SHP77 (cell line): ENCODE data around the gene WWOX.
"Not testable (repeated sequence)": the region's sequence is repeated elsewhere in the genome, so short reads cannot be mapped to it uniquely, and the experiment has no call there.

Experiments
- DNase-seq, 2 experiments: peaks; one replicate each; lab custom pipeline; 2025; lab: John Stamatoyannopoulos, UW

Gene WWOX

GRCh38 chr16:78686601-78687000 lies 587.1 kb downstream of the WWOX start:
- DNase-seq, result no peak

GRCh38 chr16:78689028-78689427 lies 589.6 kb downstream of the WWOX start:
- DNase-seq, result peak; percentile 14 to 45

DNA sequence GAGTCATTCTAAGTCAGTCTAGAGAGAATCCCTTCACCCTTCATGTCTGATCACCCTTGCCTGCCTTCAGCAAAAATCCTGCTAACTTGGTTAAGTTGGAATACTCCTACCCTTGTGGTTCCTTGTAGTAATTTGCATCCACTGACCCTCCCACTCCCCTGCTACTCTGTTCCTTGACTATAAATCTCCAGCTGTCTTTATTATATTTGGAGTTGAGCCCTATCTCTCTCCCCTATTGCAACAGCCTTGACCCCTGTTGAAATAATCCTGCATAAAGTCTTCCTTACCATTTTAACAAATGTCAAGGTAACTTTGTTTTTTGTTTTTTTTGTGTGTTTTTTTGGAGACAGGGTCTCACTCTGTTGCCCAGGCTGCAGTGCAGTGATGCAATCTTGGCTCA lies 590.1 kb downstream of the WWOX start:
- DNase-seq, result no peak

- DNase-seq, result no peak
Observed at GRCh38 chr16:78690510-78690909, 591.1 kb downstream of the WWOX start.

GRCh38 chr16:78691746-78692145 lies 592.3 kb downstream of the WWOX start:
- not testable (repeated sequence) for DNase-seq

DNA sequence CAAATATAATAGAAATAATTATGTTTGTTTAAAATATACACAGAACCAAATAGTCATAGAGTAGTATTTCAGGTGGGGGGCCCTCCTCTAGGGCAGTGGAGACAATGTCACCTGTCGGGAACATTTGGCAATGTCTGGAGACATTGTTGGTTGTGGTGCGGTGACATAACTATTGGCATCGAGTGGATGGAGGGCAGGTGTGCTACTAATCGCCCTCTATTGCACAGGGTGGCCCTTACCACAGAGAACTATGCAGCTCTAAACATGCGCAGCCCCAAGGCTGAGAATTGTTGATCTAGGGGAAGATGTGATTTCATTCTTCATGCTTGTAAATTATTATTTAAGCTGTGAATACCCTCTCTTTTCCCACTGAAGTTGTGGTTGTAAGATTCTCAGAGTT lies 594.0 kb downstream of the WWOX start:
- peak in 1 of 2 experiments; percentile 12 for DNase-seq

GRCh38 chr16:78694414-78694813 lies 595.0 kb downstream of the WWOX start:
- no peak for DNase-seq

DNA sequence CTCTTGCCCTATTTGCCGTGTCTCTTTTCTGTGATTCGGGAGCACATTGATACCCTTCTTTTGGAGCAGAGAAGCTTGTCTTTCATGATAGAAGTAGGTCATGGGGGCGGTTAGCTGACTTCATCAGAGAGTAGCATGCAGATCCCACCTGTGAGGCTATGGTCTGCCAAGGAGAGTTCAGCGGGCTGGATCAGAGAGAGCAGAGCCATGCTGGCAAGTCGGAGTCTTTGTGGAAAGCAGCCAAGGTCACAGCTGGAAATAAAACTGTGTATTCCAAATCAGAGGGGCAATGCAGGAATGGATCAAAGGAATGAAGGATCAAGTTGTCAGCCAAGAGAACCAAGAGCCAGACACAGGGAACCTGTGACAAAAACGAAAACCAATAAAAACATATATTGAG lies 595.9 kb downstream of the WWOX start:
- no peak for DNase-seq

DNA sequence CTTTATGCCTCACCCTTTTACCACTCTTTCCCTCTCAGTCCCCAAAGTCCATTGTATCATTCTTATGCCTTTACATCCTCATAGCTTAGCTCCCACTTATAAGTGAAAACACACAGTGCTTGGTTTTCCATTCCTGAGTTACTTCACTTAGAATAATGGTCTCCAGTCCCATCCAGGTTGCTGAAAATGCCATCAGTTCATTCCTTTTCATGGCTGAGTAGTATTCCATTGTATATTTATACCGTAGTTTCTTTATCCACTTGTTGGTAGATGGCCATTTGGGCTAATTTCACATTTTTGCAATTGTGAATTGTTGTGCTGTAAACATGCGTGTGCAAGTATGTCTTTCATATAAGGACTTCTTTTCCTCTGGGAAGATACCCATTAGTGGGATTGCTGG lies 597.3 kb downstream of the WWOX start:
- DNase-seq, result no peak

GRCh38 chr16:78697426-78697825 lies 598.0 kb downstream of the WWOX start:
- DNase-seq, result no peak

- DNase-seq, result no peak
Observed at GRCh38 chr16:78703936-78704335, 604.5 kb downstream of the WWOX start.

- DNase-seq, result no peak
Observed at GRCh38 chr16:78704416-78704815, 605.0 kb downstream of the WWOX start.

DNA sequence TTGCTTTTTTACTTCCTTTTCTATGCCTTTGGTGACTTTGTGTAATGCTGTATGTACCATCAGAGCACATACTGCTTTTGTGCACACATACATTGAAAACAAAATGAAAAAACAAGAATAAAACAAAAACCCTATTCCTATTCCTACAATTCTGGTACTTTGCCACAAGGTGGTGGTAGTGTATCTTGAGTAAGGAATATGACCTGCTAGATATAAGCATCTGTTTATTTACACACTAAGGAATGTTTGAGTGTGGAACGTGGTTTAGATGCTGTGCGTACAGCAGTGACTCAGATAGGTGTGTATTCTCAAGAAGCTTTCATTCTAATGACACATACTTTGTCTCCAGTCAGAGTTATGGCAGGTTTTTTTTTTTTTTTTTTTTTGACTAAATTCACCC lies 606.2 kb downstream of the WWOX start:
- DNase-seq, result peak in 1 of 2 experiments; percentile 6

- no peak for DNase-seq
Observed at GRCh38 chr16:78706637-78707036, 607.2 kb downstream of the WWOX start.

- no peak for DNase-seq
Observed at GRCh38 chr16:78709137-78709884, 609.9 kb downstream of the WWOX start.

DNA sequence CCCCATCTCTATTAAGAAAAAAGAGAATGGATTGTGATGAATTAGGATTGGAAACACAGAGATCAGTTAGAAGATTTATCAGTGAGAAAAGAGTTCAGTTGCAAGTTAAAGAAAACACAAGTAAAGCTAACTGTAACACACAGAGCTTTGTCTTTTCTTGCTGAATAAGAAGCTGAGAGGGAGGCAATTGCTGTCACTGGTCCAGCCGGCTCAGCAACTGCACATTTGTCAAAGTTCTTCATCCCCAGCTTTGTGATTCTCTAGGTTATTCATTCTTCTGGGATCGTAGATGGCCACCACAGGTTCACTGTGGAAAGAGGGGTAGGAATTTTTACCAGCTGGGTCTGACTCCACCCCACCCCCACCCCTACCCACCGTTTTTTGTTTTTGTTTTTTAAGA lies 615.7 kb downstream of the WWOX start:
- DNase-seq, result no peak

- no peak for DNase-seq
Observed at GRCh38 chr16:78715673-78716072, 616.2 kb downstream of the WWOX start.

GRCh38 chr16:78718141-78718540 lies 618.7 kb downstream of the WWOX start:
- DNase-seq, result no peak

DNA sequence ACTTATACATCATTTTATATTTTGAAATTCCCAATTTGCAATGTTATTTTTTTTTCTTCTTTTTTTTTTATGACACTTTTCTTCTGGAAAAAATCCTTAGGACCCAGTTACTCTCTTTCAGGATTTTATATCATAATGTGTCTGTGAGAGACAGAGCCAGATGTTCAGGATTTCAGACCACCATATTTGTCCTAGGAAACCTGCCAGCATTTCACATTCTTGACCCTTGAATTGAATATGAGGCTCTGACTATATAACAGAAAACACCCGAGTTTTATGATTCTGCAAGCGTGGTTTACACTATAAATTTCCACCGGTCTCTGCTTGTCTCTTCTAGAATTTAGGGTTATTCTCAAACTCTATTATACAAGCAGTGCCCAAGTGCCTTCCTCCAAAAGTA lies 621.0 kb downstream of the WWOX start:
- DNase-seq, result no peak

DNA sequence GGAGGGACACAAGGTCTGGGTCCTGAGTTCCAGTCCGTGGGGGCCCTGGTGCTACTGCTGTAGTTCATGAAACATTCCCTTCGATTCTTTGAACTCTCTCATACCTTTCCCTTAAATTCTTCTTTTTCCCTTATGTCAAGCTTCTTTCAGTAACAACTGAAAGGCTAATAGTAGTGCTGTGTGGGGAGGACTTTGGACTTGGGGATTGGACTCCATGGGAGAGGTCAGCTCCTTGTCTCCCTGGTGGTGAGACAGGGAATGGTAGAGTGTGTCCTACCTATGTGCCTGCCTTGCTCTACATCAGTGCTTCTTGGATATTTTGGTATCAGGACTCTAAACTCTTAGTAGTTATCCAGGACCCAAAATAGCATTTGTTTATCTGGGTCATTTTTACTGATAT lies 628.1 kb downstream of the WWOX start:
- DNase-seq, result no peak

DNA sequence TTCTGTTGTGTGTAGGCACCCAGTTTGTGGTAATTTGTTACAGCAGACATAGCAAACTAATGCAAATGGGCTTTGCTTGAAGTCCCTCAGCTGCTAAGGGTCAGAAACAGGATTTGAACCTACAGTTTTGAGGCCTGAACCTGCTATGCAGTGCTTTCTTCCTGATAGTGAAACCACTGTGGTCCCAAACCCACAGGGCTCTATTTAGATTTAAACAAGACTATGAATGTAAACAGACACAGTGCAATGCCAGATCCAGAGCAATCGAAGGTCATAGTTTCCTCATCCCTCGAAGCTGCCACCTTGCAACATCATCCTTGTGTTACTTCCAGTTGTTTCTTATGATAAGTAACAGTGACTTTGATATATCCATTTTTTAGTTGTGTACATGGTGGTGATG lies 630.2 kb downstream of the WWOX start:
- no peak for DNase-seq

- DNase-seq, result no peak
Observed at GRCh38 chr16:78731785-78732184, 632.3 kb downstream of the WWOX start.

GRCh38 chr16:78732696-78733095 lies 633.2 kb downstream of the WWOX start:
- no peak for DNase-seq

GRCh38 chr16:78735337-78735736 lies 635.9 kb downstream of the WWOX start:
- DNase-seq, result no peak
